Measurements from ENCODE around the gene RAPGEF4.

GRCh38 chr2:172826522-172826921 lies 90.9 kb downstream of the RAPGEF4 start:
- TF ChIP-seq, protein P1, sequence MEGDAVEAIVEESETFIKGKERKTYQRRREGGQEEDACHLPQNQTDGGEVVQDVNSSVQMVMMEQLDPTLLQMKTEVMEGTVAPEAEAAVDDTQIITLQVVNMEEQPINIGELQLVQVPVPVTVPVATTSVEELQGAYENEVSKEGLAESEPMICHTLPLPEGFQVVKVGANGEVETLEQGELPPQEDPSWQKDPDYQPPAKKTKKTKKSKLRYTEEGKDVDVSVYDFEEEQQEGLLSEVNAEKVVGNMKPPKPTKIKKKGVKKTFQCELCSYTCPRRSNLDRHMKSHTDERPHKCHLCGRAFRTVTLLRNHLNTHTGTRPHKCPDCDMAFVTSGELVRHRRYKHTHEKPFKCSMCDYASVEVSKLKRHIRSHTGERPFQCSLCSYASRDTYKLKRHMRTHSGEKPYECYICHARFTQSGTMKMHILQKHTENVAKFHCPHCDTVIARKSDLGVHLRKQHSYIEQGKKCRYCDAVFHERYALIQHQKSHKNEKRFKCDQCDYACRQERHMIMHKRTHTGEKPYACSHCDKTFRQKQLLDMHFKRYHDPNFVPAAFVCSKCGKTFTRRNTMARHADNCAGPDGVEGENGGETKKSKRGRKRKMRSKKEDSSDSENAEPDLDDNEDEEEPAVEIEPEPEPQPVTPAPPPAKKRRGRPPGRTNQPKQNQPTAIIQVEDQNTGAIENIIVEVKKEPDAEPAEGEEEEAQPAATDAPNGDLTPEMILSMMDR (IDR thresholded peaks at IDR 0.05 in 4 of 5, conservative IDR thresholded peaks at IDR 0.05 in 1 of 5) = no peak
- TF ChIP-seq POLR2A (IDR thresholded peaks at IDR 0.05) = no peak
